Fibroblast of peridontal ligament (primary cell): Measurements from ENCODE around the gene DPEP1.
"Not testable (repeated sequence)": the region's sequence is repeated elsewhere in the genome, so short reads cannot be mapped to it uniquely, and the experiment has no call there.

Source experiments
- DNase-seq: peaks from one replicate; pipeline ENCODE4 v3.0.0-alpha.2; 2010; ENCODE audit errors: extremely low read depth

DPEP1 gene

DNA sequence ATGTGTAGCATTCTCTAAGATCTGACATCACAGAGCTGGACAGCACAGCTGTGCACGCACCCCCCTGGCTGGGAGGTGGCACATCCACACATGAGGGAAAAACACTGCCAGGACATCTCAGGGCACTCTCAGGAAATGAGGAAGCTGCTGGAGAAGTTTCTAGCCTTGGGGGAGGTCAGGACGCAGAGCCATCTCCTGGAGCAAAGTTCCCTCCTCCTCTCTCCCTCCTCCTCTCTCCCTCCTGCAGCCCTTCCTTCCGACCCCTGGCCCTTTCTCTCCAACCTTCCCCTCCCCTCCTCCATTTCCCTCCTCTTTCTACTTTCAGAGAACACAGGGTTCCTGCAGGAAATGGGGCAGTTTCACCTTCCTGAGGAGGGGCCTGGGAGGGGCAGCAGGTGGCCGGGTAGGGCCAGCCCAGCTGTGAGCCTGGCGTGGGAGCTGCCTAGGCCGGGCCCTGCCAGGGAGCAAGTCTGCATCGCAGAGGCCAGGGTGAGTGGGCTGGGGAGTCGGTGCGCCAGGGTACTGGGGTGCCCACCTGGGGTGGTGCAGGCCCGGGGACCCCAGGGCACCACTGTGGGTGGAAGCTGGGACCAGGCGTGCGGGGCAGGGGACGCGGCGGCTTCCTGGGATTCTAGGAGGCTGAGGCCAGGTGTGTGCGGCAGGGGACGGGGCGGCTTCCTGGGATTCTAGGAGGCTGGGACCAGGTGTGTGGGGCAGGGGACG is at the start of gene DPEP1:
DPEP1 (plus strand) TSS at position 412 of the 723 bp plus-strand sequence. CDS start 16,769 bp downstream, outside the sequence.
- DNase-seq = no peak

DNA sequence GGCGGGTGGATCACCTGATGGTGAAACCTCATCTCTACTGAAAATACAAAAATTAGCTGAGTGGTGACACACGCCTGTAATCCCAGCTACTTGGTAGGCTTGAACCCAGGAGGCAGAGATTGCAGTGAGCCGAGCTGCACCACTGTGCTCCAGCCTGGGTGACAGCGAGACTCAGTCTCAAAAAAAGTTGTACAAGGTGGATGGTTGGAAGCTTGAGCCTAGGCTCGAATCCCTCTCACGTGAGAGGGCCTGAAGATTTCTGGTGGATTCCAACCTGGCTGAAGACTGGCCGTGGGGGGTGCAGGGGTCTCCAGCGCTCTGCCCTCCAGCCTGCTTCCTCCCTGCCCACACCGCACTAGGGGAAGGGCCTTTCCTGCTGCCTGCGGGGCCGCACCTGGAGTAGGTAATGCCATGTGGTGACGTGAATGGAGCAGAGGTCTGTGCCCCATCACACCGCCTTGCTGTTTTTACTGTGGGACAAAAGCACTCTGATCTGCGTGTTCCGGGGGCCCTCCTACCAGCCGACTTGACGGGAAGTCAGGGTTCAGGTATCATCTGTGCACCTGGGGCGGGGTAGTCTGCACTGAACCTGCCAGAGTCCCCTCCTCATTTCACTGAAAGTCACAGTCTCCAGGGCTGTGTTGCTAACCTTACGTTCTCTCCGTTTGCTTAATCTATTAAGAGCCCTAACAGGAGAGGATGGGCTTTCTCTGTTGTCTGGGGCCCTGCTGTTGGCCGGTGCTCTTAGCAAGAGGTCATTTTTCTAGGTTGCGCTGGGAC is 48.8 kb upstream of the DPEP1 start:
- no peak for DNase-seq

DNA sequence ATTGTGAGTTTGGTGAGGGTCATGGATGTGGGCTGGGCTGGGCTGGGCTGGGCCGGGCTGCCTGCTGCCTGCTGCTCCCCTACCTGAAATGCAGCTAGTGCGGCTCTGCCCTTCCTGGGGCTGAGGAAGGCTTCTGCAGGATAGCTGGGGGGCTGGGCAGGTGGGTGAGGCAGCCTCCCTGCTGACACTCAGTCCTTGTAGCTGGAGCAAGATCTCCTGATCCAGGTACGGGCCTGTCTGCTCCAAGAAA is 48.3 kb upstream of the DPEP1 start:
- no peak for DNase-seq

DNA sequence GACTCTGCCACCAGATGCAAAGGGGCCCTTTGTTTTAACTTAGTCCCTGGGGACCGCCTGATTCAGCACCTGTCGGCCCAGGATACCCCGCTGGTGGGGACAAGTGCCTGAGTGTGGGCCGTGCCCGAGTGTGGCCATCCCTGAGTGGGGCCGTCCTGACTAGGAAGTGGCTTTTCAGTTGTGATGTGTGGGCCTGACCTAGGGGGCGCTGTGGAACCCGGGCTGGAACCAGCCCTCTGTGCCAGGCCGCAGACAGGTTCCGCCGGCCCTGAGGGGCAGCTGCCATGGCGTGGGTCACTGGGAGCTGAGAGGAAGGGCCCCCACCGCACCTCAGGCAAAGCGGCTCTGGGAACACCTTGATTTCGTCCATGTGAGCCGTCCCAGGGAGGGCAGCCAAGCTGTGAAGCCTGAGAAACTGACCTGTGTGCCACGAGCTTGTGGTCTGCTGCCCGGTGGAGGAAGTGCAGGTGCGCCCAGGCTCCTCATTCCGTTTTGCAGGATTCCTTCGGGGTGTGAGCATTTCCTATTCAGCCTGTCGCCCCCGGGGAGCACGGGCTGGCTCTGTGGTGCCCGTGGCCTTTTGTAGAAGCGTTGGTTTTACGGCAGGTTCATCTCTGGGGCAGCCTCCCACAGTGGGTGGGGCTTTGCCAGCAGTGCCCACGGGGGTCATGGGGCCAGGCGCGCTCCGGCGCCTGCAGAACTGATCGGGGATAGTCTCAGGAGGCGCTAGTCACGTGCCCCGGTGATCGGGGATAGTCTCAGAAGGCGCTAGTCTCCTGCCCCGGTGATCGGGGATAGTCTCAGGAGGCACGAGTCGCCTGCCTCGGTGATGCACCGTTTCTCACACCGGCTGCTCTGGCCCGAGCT is 47.7 kb upstream of the DPEP1 start:
- DNase-seq = no peak

DNA sequence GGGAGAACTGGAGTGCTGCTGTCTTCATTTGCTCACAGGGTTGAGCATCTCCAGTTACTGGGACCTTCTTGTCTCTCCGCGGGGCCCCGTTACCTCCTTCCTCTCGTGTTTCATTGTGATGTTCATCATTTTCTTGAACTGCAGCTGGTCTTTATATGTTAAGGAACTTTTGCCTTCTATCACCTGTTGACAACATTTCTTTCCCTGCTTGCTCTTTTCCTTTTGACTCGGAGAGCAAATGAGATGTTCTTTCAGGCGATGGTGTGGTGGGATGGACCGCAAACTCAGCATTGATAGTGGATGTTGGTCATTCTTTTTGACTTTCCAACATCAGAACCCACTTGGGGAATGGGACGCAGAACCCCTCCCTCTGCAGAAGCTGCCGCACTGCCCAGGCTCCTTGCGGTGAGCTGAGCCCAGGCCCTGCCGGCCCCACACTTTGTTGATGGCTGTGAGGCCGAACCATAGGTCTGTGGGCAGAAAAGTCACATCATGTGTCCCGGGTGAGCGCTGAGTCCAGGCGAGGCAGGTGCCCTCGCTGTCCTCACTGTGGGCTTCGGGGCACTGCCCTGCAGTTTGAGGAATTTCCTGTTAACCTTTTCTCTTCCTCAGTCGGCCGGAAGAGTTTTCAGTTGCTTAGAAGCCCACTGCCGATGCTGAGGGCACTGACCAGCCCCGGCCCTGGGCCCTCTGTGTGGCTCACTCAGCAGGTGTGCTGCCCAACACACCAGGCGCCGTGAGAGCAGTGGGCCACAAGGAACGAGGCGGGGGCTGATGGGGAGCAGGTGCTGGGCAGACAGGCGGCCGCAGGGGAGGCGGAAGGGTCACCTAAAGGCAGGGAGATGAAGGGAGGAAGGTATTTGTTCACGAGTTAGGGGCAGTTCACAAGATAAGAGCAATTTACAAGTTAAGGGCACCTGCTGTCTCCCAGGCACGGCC is 45.5 kb upstream of the DPEP1 start:
- no peak for DNase-seq

DNA sequence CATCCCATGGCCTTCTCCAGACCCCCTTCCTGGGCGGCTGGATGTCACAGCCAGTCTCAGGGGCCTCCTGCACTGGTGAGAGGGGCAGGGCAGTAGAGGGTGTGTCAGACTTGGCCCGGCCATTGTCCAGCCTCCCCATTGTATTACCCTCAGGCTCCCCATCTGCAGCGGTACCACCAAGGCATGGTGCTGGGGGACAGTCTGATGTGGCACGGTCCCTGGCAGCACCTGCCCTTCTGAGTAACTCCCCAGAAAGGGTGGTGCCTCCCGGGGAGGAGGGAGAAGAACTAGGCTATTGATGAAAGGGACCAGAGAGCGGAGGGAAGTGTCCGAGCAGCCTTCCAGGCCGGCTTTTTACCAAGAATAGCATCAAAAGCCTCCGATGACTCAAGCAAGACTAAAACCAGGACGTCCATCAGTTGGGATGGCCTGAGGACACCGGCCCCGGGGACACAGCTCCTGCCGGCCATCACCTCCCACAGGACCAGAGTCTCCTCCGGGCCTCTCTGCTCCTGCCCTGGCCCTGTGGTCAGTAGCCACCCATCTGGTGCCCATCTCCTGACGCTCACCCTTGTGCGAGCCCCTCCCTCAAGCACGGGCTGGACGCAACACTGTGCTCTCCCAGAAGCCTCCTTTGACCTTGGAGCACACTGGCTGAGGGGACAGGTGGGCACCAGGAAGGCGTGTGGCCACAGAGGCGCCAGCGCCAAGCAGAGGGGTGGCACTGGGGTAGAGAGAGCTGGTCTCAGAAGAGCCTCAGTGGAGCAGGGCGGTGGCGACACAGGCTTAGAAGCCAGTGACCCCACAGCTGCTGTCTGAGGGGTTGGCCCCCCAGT is 43.7 kb upstream of the DPEP1 start:
- no peak for DNase-seq

DNA sequence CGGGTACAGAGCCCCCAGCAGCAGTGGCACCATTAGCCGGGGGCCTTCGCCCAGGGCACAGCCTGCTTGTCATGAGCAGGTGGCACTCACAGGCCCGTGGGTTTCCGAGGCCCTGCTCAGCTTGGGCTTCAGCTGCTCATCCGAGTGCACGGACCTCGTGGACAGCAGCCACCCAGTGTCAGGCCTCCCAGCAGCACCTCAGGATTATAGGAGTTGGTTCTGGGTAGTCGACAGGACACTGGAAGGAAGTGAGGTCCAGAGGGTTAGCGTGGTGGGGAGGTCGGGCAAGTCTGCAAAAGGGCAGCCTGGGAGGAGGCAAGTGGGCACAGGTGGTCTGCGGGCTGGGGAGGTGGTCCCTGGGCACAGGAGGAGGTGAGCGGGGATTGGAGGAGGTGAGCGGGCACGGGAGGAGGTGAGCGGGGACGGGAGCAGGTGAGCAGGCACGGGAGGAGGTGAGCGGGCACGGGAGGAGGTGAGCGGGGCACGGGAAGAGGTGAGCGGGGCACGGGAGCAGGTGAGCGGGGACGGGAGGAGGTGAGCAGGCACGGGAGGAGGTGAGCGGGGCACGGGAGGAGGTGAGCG is 43.0 kb upstream of the DPEP1 start:
- no peak for DNase-seq

DNA sequence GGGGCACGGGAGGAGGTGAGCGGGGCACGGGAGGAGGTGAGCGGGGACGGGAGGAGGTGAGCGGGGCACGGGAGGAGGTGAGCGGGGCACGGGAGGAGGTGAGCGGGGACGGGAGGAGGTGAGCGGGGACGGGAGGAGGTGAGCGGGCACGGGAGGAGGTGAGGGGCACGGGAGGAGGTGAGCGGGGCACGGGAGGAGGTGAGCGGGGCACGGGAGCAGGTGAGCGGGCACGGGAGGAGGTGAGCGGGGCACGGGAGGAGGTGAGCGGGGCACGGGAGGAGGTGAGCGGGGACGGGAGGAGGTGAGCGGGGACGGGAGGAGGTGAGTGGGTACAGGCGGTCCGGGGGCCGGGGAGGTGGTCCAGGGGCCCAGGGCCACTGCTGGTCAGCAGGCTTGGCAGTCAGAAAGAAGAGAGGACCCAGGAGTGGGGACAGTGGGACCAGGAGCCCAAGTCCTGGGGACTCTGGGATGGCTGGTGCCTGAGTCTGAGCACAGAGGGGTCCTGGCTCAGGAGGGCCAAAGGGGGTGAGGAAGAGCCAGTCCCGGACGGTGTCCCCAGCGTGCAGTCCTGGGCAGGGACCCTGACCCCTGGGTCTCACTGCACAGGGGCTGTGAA is 42.4 kb upstream of the DPEP1 start:
- DNase-seq = not testable (repeated sequence)

DNA sequence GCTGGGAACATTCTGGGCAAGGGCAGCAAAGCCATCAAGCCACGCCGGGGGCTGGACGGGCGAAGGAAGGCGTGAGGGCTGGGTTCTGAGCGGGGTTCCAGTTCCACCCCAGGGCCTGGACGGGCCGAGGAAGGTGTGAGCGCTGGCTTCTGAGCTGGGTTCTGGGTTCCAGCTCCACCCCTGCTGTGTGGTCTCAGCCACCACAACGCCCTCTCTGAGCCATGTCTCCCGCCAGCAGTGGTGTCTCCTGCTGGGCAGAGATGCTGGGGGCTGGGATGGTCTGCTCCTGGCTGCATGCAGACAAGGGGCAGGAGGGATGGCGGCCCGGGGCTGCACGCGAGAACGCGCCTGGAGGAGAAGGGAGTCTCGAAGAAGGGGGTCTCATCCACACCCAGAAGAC is 41.8 kb upstream of the DPEP1 start:
- DNase-seq = no peak

DNA sequence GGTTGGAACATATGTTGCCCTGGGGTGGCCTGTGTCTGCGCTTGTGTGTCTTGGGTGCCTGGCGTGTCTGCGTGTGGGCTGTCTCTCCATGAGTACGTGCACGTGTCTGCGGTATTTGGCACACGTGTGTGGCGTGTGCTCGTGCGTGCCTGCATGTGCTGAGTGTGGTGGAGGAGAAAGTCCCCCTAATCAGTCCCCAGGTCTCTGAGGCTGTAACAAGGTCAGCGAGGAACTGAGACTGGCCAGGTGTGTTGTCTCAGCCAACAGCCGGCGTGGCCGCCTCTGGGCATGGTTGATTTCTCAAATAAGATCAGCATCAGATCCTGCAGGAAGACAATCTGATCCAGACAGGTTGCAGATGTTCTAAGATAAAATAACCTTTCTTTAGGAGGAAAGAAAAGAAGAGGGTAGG is 41.4 kb upstream of the DPEP1 start:
- no peak for DNase-seq

DNA sequence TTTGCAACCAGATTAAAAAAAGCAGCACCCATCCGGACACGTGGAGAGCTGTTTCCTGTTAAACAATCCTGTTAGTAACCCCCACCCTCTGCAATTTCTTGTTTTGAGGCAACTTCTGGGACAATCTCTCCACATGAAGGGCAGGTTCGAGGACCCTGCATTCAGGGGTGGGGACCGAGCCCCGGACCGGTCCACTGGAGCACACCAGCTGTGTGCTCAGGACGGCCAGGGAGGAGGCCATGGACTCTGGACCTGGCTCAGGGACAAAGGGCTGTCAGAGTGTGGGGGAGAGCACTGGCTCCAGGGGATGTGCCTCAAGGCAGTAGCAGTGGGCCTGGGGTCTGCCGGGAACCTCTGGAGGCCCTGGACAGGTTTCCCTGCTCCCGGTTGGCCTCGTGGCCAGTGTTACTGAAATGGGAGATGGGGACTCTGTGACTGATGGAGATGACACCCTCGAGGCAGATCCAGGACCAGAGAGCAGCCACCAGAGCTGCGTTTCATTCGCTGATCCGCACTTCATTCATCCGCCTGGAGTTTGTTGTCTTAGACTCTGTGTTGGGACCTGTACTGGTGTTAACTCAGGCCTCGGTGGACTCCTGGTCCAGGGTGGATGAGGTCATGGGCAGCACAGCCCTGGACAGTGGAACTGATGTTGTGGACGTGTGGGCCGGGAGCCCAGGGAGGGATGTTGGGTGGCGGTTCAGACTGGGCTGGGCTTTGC is 40.8 kb upstream of the DPEP1 start:
- DNase-seq = no peak

DNA sequence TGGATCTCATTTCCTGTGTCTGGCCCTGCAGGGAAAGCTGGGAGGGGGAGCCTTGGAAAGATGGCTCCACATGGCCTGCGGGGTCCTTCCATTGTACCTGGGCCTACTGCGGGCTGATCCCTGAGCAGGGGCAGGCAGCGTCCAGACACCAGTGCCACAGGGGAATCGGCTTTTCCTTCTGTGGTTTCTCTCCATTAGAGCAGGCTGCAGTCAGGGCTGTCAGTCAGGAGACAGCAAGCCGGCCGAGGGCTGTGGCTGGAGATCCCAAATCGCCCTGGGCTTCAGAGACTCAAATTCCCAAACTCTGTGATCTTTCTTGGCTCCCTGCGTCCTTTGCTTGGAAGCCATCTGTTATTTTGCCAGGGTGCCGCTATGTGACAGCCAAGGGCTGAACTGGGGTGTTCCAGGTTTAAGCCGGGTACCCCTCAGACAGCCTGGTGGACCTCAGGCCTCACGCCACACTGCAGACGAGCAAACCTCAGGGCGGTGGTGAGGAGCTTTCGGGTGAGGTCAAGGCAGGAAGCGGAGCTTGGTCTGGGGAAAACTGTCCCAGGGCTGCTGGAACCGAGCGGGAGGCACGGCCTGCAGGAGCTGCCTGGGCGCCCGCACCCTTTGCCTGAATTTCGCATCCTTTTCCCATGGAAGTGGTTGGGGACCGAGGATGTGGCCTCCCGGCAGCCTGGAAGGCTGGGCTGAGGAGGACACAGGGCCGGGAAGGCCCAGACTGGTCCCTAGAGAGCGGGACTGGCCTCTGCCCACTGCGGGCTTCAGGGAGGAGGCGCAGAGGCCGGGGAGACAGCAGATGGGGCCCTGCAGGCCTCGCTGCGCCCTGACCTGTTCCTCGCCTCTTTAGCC is 39.4 kb upstream of the DPEP1 start:
- DNase-seq = no peak

DNA sequence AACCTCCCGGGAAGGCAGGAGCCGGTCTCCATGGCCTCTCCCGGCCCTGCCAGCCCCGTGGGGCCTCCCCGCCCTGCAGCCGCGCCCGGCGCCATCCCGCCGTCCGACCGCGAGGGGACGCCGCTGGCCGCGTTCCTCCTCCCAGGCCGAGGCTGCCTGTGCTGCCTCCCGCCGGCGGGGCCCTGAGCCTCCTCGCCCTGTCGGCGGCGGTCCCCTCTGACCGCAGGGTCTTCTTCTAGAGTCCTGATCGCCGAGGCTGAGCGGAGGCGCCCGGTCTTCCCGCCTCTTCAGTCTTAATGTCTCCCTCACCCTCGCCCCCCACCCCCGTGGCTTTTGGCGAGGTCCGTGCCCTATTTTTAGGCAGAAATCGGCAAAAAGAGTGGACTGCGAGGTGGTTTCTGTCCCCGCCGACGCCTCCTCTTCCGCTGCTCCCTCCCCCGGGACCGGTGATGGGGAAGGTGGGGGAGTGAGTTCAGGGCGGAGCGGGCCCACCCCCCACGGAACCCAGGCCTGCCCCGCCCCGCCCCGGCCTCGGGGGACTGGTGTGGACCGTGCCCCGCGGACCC is 38.7 kb upstream of the DPEP1 start:
- peak; percentile 59 for DNase-seq

DNA sequence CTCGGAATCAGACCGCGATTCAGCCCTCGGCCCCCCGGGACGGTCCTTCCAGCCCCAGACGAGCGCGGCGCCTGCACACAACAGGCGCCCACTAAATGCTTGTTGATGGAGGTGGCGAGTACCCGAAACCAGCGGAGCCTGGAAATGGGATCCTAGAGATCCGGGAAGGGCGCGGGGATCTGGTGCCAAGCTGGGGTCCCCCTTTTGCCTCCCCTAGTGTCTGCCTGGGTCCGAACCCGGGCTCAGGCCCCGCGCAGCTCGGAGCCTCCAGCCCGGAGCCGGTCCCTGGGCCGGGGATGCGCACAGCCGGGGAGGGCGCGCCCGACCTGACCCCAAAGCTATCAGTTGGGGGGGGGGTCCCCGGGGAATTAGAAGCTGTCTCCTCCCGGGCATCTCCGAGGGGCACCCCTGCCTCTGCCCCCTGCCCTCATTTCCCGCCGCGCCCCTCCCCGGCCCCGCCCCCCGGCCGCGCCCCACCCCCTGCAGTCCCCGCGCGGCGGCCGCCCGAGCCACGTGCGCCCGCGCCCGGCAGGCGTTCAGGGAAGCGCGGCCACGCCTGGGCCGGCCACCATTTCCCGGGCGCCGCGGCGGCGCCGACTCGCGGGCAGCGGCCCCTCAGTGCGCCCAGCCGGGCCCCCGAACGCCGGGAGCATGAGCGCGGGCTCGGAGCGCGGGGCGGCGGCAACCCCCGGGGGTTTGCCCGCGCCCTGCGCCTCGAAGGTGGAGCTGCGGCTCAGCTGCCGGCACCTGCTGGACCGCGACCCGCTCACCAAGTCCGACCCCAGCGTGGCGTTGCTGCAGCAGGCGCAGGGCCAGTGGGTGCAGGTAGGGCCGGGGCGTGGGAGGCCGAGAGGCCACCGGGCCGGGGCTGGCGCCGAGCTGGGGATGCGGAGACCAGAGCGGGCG is 37.9 kb upstream of the DPEP1 start, which contains the start of gene CPNE7:
CPNE7 (plus strand) TSS at position 512 of the 906 bp plus-strand sequence; CDS start at position 652, 140 bp downstream.
- no peak for DNase-seq

DNA sequence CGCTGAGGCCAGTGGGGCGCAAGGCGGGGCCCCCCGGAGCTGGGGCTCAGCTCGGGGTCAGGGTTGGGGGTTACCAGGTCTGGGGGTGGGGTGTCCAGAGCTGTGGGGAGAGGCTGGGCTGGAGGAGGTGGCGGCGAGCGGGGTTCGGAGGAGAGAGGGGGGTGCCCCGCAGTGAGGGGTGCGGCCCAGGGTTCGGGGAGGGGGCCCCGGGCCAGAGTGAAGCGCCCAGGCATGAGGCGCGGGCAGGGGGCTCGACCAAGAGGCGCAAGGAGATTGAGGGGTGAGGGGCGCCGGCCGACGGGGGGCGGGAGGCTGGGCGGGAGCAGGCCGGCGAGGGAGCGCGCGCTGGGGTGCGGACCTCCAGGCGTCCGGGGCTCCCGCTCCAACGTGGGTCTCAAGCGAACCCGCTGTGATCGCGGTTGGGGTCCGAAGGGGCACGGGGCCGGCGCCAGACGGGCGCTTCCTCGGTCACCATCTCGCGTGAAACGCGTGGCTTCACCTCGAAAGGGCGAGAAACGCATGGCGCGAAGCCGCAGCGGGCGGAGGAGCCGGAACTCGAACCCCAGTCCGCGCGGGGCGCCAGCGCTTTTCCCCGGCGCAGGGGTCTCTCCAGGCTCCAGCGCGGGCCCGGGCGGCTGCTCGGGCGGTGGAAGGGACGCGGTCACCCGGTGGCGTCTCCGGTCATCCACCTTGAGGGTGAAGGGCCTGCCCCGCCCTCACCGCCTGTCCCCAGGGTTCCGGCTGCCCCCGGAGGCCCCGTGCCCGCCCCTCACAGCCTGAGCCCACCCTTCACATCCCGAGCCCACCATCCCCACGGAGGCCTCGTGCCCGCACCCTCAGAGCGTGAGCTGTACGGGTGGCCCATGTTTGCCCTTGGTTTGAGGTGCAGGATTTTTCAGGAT is 37.0 kb upstream of the DPEP1 start:
- DNase-seq = no peak
